ENCODE results near the gene SORBS1. TPM values are rescaled to one million over a fixed set of nuclear protein-coding genes. Genes with fewer than 3 reads are reported as not detected.

SORBS1 gene
- total RNA-seq, 1 donor from 2014 or later, result 0.77 TPM

- Mint-ChIP-seq H3K4me1 (no peaks in the 10 kb centered on the region), H3K27ac (no peak overlapping the region)
- intact Hi-C loops (cut with micrococcal nuclease), result no loop called here
Observed at GRCh38 chr10:95326396-95326795, 234.8 kb downstream of the SORBS1 start.

GRCh38 chr10:95325863-95326262, 235.3 kb downstream of the SORBS1 start:
- no peaks in the 10 kb centered on the region for H3K9me3 Mint-ChIP-seq
- peaks cover 14% of the 10 kb centered on the region for H3K27me3 Mint-ChIP-seq
- no peaks in the 10 kb centered on the region for H3K36me3 Mint-ChIP-seq (ENCODE audit: low read depth)
- no peak overlapping the region for H3K4me3 Mint-ChIP-seq
- no peaks in the 10 kb centered on the region for H3K4me1 Mint-ChIP-seq
- no peak for DNase-seq
- no peak overlapping the region for H3K27ac Mint-ChIP-seq
- intact Hi-C loops (cut with micrococcal nuclease), result no loop called here

More at GRCh38 chr10:95326396-95326795, 234.8 kb downstream of the SORBS1 start:
- Mint-ChIP-seq H3K36me3 (ENCODE audit: low read depth) (no peaks in the 10 kb centered on the region), H3K9me3 (no peaks in the 10 kb centered on the region), H3K4me3 (no peak overlapping the region), H3K27me3 (peaks cover 8% of the 10 kb centered on the region)
- no peak for DNase-seq

- no peak for DNase-seq
- Mint-ChIP-seq H3K4me1 (no peaks in the 10 kb centered on the region), H3K27ac (no peak overlapping the region), H3K4me3 (no peak overlapping the region), H3K9me3 (no peaks in the 10 kb centered on the region), H3K27me3 (peaks cover 20% of the 10 kb centered on the region), H3K36me3 (ENCODE audit: low read depth) (no peaks in the 10 kb centered on the region)
- intact Hi-C loops (cut with micrococcal nuclease), result no loop called here
Observed at GRCh38 chr10:95324436-95325268, 236.5 kb downstream of the SORBS1 start.

- Mint-ChIP-seq H3K4me1 (no peaks in the 10 kb centered on the region), H3K9me3 (no peaks in the 10 kb centered on the region), H3K27ac (no peak overlapping the region), H3K27me3 (peaks cover 22% of the 10 kb centered on the region), H3K36me3 (ENCODE audit: low read depth) (no peaks in the 10 kb centered on the region), H3K4me3 (no peak overlapping the region)
- intact Hi-C loops (cut with micrococcal nuclease), result no loop called here
- DNase-seq, result no peak
Observed at GRCh38 chr10:95321554-95322301, 239.4 kb downstream of the SORBS1 start.

- Mint-ChIP-seq H3K27ac (no peak overlapping the region), H3K36me3 (ENCODE audit: low read depth) (no peaks in the 10 kb centered on the region), H3K4me3 (no peak overlapping the region), H3K4me1 (no peaks in the 10 kb centered on the region), H3K9me3 (no peaks in the 10 kb centered on the region), H3K27me3 (peaks cover 26% of the 10 kb centered on the region)
- DNase-seq, result no peak
- intact Hi-C loops (cut with micrococcal nuclease), result no loop called here
Observed at GRCh38 chr10:95319239-95319638, 241.9 kb downstream of the SORBS1 start.

GRCh38 chr10:95315509-95315908, 245.7 kb downstream of the SORBS1 start:
- no peak for DNase-seq
- H3K36me3 Mint-ChIP-seq (ENCODE audit: low read depth), result no peaks in the 10 kb centered on the region
- H3K27me3 Mint-ChIP-seq, result peaks cover 23% of the 10 kb centered on the region
- no peak overlapping the region for H3K27ac Mint-ChIP-seq
- no peak overlapping the region for H3K4me3 Mint-ChIP-seq
- intact Hi-C loops (cut with micrococcal nuclease), result no loop called here
- H3K4me1 Mint-ChIP-seq, result peaks cover under 1% of the 10 kb centered on the region
- no peaks in the 10 kb centered on the region for H3K9me3 Mint-ChIP-seq

GRCh38 chr10:95314192-95314918, 246.8 kb downstream of the SORBS1 start:
- DNase-seq, result no peak
- Mint-ChIP-seq H3K4me1 (peaks cover 8% of the 10 kb centered on the region), H3K4me3 (no peak overlapping the region), H3K27me3 (peaks cover 20% of the 10 kb centered on the region), H3K36me3 (ENCODE audit: low read depth) (no peaks in the 10 kb centered on the region), H3K9me3 (no peaks in the 10 kb centered on the region), H3K27ac (no peak overlapping the region)
- intact Hi-C loops (cut with micrococcal nuclease), result no loop called here

- Mint-ChIP-seq H3K4me1 (peaks cover 15% of the 10 kb centered on the region), H3K36me3 (ENCODE audit: low read depth) (no peaks in the 10 kb centered on the region), H3K27ac (no peak overlapping the region), H3K4me3 (no peak overlapping the region), H3K9me3 (no peaks in the 10 kb centered on the region), H3K27me3 (peaks cover 18% of the 10 kb centered on the region)
- intact Hi-C loops (cut with micrococcal nuclease), result no loop called here
- DNase-seq, result no peak
Observed at GRCh38 chr10:95312986-95313495, 248.1 kb downstream of the SORBS1 start.

- intact Hi-C loops (cut with micrococcal nuclease), result no loop called here
- no peak overlapping the region for H3K4me3 Mint-ChIP-seq
- peaks cover 15% of the 10 kb centered on the region for H3K4me1 Mint-ChIP-seq
- no peaks in the 10 kb centered on the region for H3K9me3 Mint-ChIP-seq
- no peak for DNase-seq
- peaks cover 19% of the 10 kb centered on the region for H3K27me3 Mint-ChIP-seq
- H3K27ac Mint-ChIP-seq, result no peak overlapping the region
- no peaks in the 10 kb centered on the region for H3K36me3 Mint-ChIP-seq (ENCODE audit: low read depth)
Observed at GRCh38 chr10:95312257-95312656, 248.9 kb downstream of the SORBS1 start.

GRCh38 chr10:95309958-95310357, 251.2 kb downstream of the SORBS1 start:
- Mint-ChIP-seq H3K27ac (no peak overlapping the region), H3K27me3 (peaks cover 25% of the 10 kb centered on the region), H3K4me1 (peaks cover 15% of the 10 kb centered on the region), H3K36me3 (ENCODE audit: low read depth) (no peaks in the 10 kb centered on the region), H3K9me3 (no peaks in the 10 kb centered on the region), H3K4me3 (peak overlapping the region; percentile 1)
- no peak for DNase-seq
- intact Hi-C loops (cut with micrococcal nuclease), result loop anchor here (2.0 to 5.0 kb wide), 2 partner anchors 15 to 63 kb away; no protein-coding TSS in a partner anchor

- intact Hi-C loops (cut with micrococcal nuclease), result loop anchor here (2.0 to 5.0 kb wide), 2 partner anchors 14 to 61 kb away; no protein-coding TSS in a partner anchor
- no peaks in the 10 kb centered on the region for H3K36me3 Mint-ChIP-seq (ENCODE audit: low read depth)
- no peaks in the 10 kb centered on the region for H3K9me3 Mint-ChIP-seq
- H3K27ac Mint-ChIP-seq, result no peak overlapping the region
- DNase-seq, result no peak
- H3K4me1 Mint-ChIP-seq, result peaks cover 15% of the 10 kb centered on the region
- peaks cover 15% of the 10 kb centered on the region for H3K27me3 Mint-ChIP-seq
- no peak overlapping the region for H3K4me3 Mint-ChIP-seq
Observed at GRCh38 chr10:95308389-95309302, 252.5 kb downstream of the SORBS1 start.

- Mint-ChIP-seq H3K9me3 (no peaks in the 10 kb centered on the region), H3K4me1 (peaks cover 15% of the 10 kb centered on the region), H3K27ac (no peak overlapping the region), H3K4me3 (no peak overlapping the region), H3K27me3 (peaks cover 13% of the 10 kb centered on the region), H3K36me3 (ENCODE audit: low read depth) (no peaks in the 10 kb centered on the region)
- intact Hi-C loops (cut with micrococcal nuclease), result loop anchor here (5.0 kb wide), 1 partner anchor 60 kb away; no protein-coding TSS in a partner anchor
- no peak for DNase-seq
Observed at GRCh38 chr10:95306851-95307250, 254.3 kb downstream of the SORBS1 start.

GRCh38 chr10:95306318-95306650, 254.9 kb downstream of the SORBS1 start:
- Mint-ChIP-seq H3K27me3 (peaks cover 11% of the 10 kb centered on the region), H3K4me3 (no peak overlapping the region), H3K9me3 (no peaks in the 10 kb centered on the region), H3K36me3 (ENCODE audit: low read depth) (no peaks in the 10 kb centered on the region), H3K27ac (no peak overlapping the region), H3K4me1 (peaks cover 15% of the 10 kb centered on the region)
- intact Hi-C loops (cut with micrococcal nuclease), result loop anchor here (5.0 kb wide), 1 partner anchor 59 kb away; no protein-coding TSS in a partner anchor
- DNase-seq, result no peak
